ENCODE data around the gene ITIH3.
A peak's percentile ranks its signal among the peaks of the same experiment; 100 is the strongest.

Gene ITIH3

GRCh38 chr3:52829482-52829881, 34.9 kb downstream of the ITIH3 start:
- DNase-seq (ENCODE audit: low spot score): no peak

GRCh38 chr3:52829906-52830463, 35.4 kb downstream of the ITIH3 start:
- DNase-seq (ENCODE audit: low spot score): no peak

- DNase-seq (ENCODE audit: low spot score): no peak
Measured at GRCh38 chr3:52830535-52831258, 36.1 kb downstream of the ITIH3 start, which contains the start of gene ITIH4. Gene ITIH4, minus strand, starts transcription at chr3:52830672. Its CDS starts 30 bp downstream, at chr3:52830642.

- peak; percentile 81 for DNase-seq (ENCODE audit: low spot score)
Measured at GRCh38 chr3:52831500-52832301, 37.1 kb downstream of the ITIH3 start.

GRCh38 chr3:52833202-52833601, 38.6 kb downstream of the ITIH3 start:
- no peak for DNase-seq (ENCODE audit: low spot score)

GRCh38 chr3:52834871-52835501, 40.4 kb downstream of the ITIH3 start, which contains the start of gene MUSTN1:
Gene MUSTN1, minus strand, starts transcription at chr3:52835019. Its CDS starts 71 bp downstream, at chr3:52834948.
- no peak for DNase-seq (ENCODE audit: low spot score)

- no peak for DNase-seq (ENCODE audit: low spot score)
Measured at GRCh38 chr3:52835766-52836470, 41.3 kb downstream of the ITIH3 start.

GRCh38 chr3:52836471-52836845, 41.9 kb downstream of the ITIH3 start:
- no peak for DNase-seq (ENCODE audit: low spot score)

GRCh38 chr3:52836986-52837385, 42.4 kb downstream of the ITIH3 start:
- no peak for DNase-seq (ENCODE audit: low spot score)

- DNase-seq (ENCODE audit: low spot score): no peak
Measured at GRCh38 chr3:52838561-52839267, 44.1 kb downstream of the ITIH3 start.

GRCh38 chr3:52839268-52839575, 44.6 kb downstream of the ITIH3 start:
- DNase-seq (ENCODE audit: low spot score): no peak

GRCh38 chr3:52839892-52840545, 45.4 kb downstream of the ITIH3 start:
- no peak for DNase-seq (ENCODE audit: low spot score)

GRCh38 chr3:52841211-52841980, 46.8 kb downstream of the ITIH3 start:
- DNase-seq (ENCODE audit: low spot score): no peak

GRCh38 chr3:52841981-52842340, 47.4 kb downstream of the ITIH3 start:
- DNase-seq (ENCODE audit: low spot score): no peak

- no peak for DNase-seq (ENCODE audit: low spot score)
Measured at GRCh38 chr3:52842424-52842823, 47.8 kb downstream of the ITIH3 start.

GRCh38 chr3:52843108-52843865, 48.7 kb downstream of the ITIH3 start:
- DNase-seq (ENCODE audit: low spot score): no peak

- DNase-seq (ENCODE audit: low spot score): no peak
Measured at GRCh38 chr3:52843881-52844280, 49.3 kb downstream of the ITIH3 start.

- no peak for DNase-seq (ENCODE audit: low spot score)
Measured at GRCh38 chr3:52844290-52844975, 49.8 kb downstream of the ITIH3 start.

GRCh38 chr3:52845157-52845556, 50.6 kb downstream of the ITIH3 start:
- no peak for DNase-seq (ENCODE audit: low spot score)
